K562 (cell line): Measurements from ENCODE around the gene UBN2. TPM values are rescaled to one million over a fixed set of nuclear protein-coding genes. Genes with fewer than 3 reads are reported as not detected.

ENCODE experiments used
- CEBPZ ChIP-seq: fragments of 150-350 bp; IDR thresholded peaks from 2 replicates; pipeline ENCODE4 v1.6.1; 2014; ENCODE audit warnings: low read depth, mild to moderate bottlenecking, low read length, borderline replicate concordance
- CREB5 ChIP-seq: fragments of 250-450 bp; sonication (Bioruptor Pico); IDR thresholded peaks from 2 replicates; pipeline ENCODE4 v1.5.0; 2020; ENCODE audit warnings: mild to moderate bottlenecking
- E2F3 ChIP-seq: fragments of 250-450 bp; sonication (Bioruptor Pico); IDR thresholded peaks from 2 replicates; pipeline ENCODE4 v1.4.0; 2020; ENCODE audit warnings: mild to moderate bottlenecking
- FUS ChIP-seq: fragments of 200-400 bp; formaldehyde crosslinking; optimal IDR thresholded peaks from 2 replicates; pipeline ENCODE3; 2017; ENCODE audit warnings: low read depth, low read length
- HMG20A ChIP-seq: fragments of 450-650 bp; formaldehyde crosslinking; conservative IDR thresholded peaks from 2 replicates; pipeline ENCODE4 v1.4.0; 2020; ENCODE audit warnings: mild to moderate bottlenecking, mixed read lengths
- NFRKB ChIP-seq: fragments of 450-650 bp; IDR thresholded peaks from 2 replicates; pipeline ENCODE4 v1.6.1; 2016; ENCODE audit warnings: low read depth
- PCBP1 ChIP-seq: fragments of 200-400 bp; formaldehyde crosslinking; IDR thresholded peaks from 2 replicates; pipeline ENCODE4 v1.6.1; 2018; ENCODE audit warnings: mild to moderate bottlenecking, low read depth, low read length; ENCODE audit not compliant: poor library complexity, severe bottlenecking
- SMAD1 ChIP-seq: fragments of 150-350 bp; IDR thresholded peaks from 2 replicates; pipeline ENCODE4 v1.6.1; 2014; ENCODE audit warnings: low read length, low read depth; ENCODE audit not compliant: partially characterized antibody
- SNRNP70 ChIP-seq: fragments of 200-400 bp; formaldehyde crosslinking; optimal IDR thresholded peaks from 2 replicates; pipeline ENCODE3; 2017; ENCODE audit warnings: low read depth, low read length
- ZFP1 ChIP-seq: fragments of 450-650 bp; formaldehyde crosslinking; IDR thresholded peaks from 2 replicates; pipeline ENCODE4 v1.4.0; 2020; ENCODE audit warnings: mild to moderate bottlenecking, mixed read lengths
- ZKSCAN3 ChIP-seq: fragments of 250-450 bp; sonication (Bioruptor Pico); IDR thresholded peaks from 2 replicates; pipeline ENCODE4 v1.4.0; 2020
- ZNF274 ChIP-seq: IDR thresholded peaks from 2 replicates; pipeline ENCODE4 v1.6.1; 2011; ENCODE audit warnings: low read depth, mild to moderate bottlenecking, low read length, moderate library complexity, borderline replicate concordance
- ZNF407 ChIP-seq: fragments of 450-650 bp; IDR thresholded peaks from 2 replicates; pipeline ENCODE4 v1.6.1; 2016; ENCODE audit warnings: low read depth
- polyA plus RNA-seq, 8 experiments: library from polyadenylated mRNA; depleted of rRNA in 4 of 8; stranded (reverse) in 5 of 8; unstranded in 3 of 8; fragments of >200 nt; fragmentation: Nextera tagmentation in 2 of 8; fragmentation: Illumina TruSeq in 1 of 8; extraction: Ambion mirVana in 2 of 8; extraction: Trizol in 1 of 8; gene quantifications; 2 replicates each; pipeline versions ENCODE4 v1.2.1 to v1.2.3, GENCODE V29; 2011 to 2014; ENCODE audit warnings: inconsistent platforms in 1 of 8, missing spikeins in 1 of 8
- total RNA-seq, 7 experiments: library from RNA; depleted of rRNA in 6 of 7; stranded (reverse); fragments of >200 nt in 6 of 7; fragmentation: Illumina TruSeq in 2 of 7; extraction: Trizol in 2 of 7; gene quantifications; 2 replicates each; pipeline versions ENCODE4 v1.2.1 to v1.2.3, GENCODE V29; 2011 to 2021; ENCODE audit warnings: low replicate concordance in 1 of 7
- TF ChIP-seq, protein P1 (sequence below): IDR thresholded peaks from 2 replicates; pipeline ENCODE4 v1.6.1; 2012; ENCODE audit warnings: low read depth, low read length, improper control_type of control experiment, borderline replicate concordance

UBN2 gene
- total and polyA plus RNA-seq, 9 of the 15 experiments (the other 6 are each of a cell fraction or from before 2014, with no cell fraction given), result 1.2 to 19.5 (median 9.9) TPM

GRCh38 chr7:139242741-139243281 lies 11.8 kb downstream of the UBN2 start (continued):
- no peak for TF ChIP-seq SMAD1
- TF ChIP-seq PCBP1, result no peak
- no peak for TF ChIP-seq ZKSCAN3 (CRISPR knock-in tag)
- no peak for TF ChIP-seq CEBPZ
- TF ChIP-seq CREB5 (CRISPR knock-in tag), result no peak
- TF ChIP-seq NFRKB, result no peak
- no peak for TF ChIP-seq FUS
- no peak for TF ChIP-seq ZFP1 (CRISPR knock-in tag)
- no peak for TF ChIP-seq ZNF407
- no peak for TF ChIP-seq SNRNP70
- TF ChIP-seq E2F3, result no peak
- TF ChIP-seq, protein P1, sequence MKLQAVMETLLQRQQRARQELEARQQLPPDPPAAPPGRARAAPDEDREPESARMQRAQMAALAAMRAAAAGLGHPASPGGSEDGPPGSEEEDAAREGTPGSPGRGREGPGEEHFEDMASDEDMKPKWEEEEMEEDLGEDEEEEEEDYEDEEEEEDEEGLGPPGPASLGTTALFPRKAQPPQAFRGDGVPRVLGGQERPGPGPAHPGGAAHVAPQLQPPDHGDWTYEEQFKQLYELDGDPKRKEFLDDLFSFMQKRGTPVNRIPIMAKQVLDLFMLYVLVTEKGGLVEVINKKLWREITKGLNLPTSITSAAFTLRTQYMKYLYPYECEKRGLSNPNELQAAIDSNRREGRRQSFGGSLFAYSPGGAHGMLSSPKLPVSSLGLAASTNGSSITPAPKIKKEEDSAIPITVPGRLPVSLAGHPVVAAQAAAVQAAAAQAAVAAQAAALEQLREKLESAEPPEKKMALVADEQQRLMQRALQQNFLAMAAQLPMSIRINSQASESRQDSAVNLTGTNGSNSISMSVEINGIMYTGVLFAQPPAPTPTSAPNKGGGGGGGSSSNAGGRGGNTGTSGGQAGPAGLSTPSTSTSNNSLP, result no peak
- no peak for TF ChIP-seq ZNF274
- no peak for TF ChIP-seq HMG20A (CRISPR knock-in tag)
